GM23338 (cell line): Measurements from ENCODE around the gene ACTG2. TPM values are rescaled to one million over a fixed set of nuclear protein-coding genes. Genes with fewer than 3 reads are reported as not detected.

Source experiments
- ATAC-seq: fragments of 200-7000 bp; cut with Tn5 transposase; 3 replicates; pipeline ENCODE4 v1.9.1; 2020
- DNase-seq: peaks from one replicate; pipeline ENCODE4 v3.0.0-alpha.2; 2015; ENCODE audit warnings: low spot score
- H2AFZ ChIP-seq: fragments of 200-600 bp; sonication (generic); 2 replicates; pipeline ENCODE4 v1.8.0; 2016; ENCODE audit warnings: antibody characterized with exemption, mild to moderate bottlenecking, moderate library complexity
- H3F3A ChIP-seq: fragments of 200-600 bp; sonication (generic); replicated peaks from 2 replicates; pipeline ENCODE4 v1.8.0; 2017; ENCODE audit warnings: antibody characterized with exemption, mixed run types, low read depth
- H3K27ac ChIP-seq: fragments of 200-600 bp; sonication (generic); 2 replicates; pipeline ENCODE4 v1.6.1; 2016; ENCODE audit warnings: low read depth
- H3K27me3 ChIP-seq: fragments of 200-600 bp; sonication (generic); 2 replicates; pipeline ENCODE4 v1.8.0; 2016; ENCODE audit warnings: mild to moderate bottlenecking, mixed run types, moderate library complexity; ENCODE audit not compliant: insufficient read depth
- H3K36me3 ChIP-seq: fragments of 200-600 bp; sonication (generic); 2 replicates; pipeline ENCODE4 v1.8.0; 2016; ENCODE audit warnings: mild to moderate bottlenecking; ENCODE audit not compliant: insufficient read depth
- H3K4me1 ChIP-seq: fragments of 200-600 bp; sonication (generic); 2 replicates; pipeline ENCODE4 v1.8.0; 2016; ENCODE audit warnings: mild to moderate bottlenecking, moderate library complexity; ENCODE audit not compliant: insufficient read depth
- H3K4me2 ChIP-seq: fragments of 200-600 bp; sonication (generic); 2 replicates; pipeline ENCODE4 v1.7.1; 2017; ENCODE audit warnings: mixed run types
- H3K4me3 ChIP-seq: fragments of 200-600 bp; sonication (generic); 2 replicates; pipeline ENCODE4 v1.6.1; 2016; ENCODE audit warnings: mixed run types
- H3K79me2 ChIP-seq: fragments of 200-600 bp; sonication (generic); replicated peaks from 2 replicates; pipeline ENCODE4 v1.8.0; 2017; ENCODE audit warnings: mild to moderate bottlenecking; ENCODE audit not compliant: insufficient read depth
- H3K9me2 ChIP-seq: fragments of 200-600 bp; sonication (generic); 2 replicates; pipeline ENCODE4 v1.8.0; 2017; ENCODE audit not compliant: insufficient read depth
- H4K20me1 ChIP-seq: fragments of 200-600 bp; sonication (generic); replicated peaks from 2 replicates; pipeline ENCODE4 v1.8.0; 2017; ENCODE audit warnings: mild to moderate bottlenecking; ENCODE audit not compliant: insufficient read depth
- H3K27ac Mint-ChIP-seq: 2 replicates; pipeline ENCODE4 v1.8.0; 2020; ENCODE audit warnings: inconsistent platforms, mild to moderate bottlenecking, moderate library complexity, mixed read lengths
- H3K27me3 Mint-ChIP-seq: 3 replicates; pipeline ENCODE4 v1.8.0; 2022; ENCODE audit warnings: low read depth, mild to moderate bottlenecking, moderate library complexity, mixed read lengths, inconsistent platforms; ENCODE audit not compliant: insufficient read depth, poor library complexity
- H3K36me3 Mint-ChIP-seq: 3 replicates; pipeline ENCODE4 v1.8.0; 2021; ENCODE audit warnings: low read depth, mild to moderate bottlenecking, inconsistent platforms, moderate library complexity, mixed read lengths
- H3K4me1 Mint-ChIP-seq: 3 replicates; pipeline ENCODE4 v1.8.0; 2020; ENCODE audit warnings: mild to moderate bottlenecking, inconsistent platforms, mixed read lengths
- H3K4me3 Mint-ChIP-seq: 3 replicates; pipeline ENCODE4 v1.8.0; 2021; ENCODE audit warnings: moderate library complexity, mild to moderate bottlenecking, inconsistent platforms, mixed read lengths
- H3K9me3 Mint-ChIP-seq: 3 replicates; pipeline ENCODE4 v1.8.0; 2020; ENCODE audit warnings: moderate library complexity, mild to moderate bottlenecking, inconsistent platforms, mixed read lengths
- CTCF ChIP-seq, 2 experiments: fragments of 200-600 bp in 1 of 2; sonication (generic) in 1 of 2; conservative IDR thresholded peaks; 2 replicates each; pipeline versions ENCODE4 v1.5.1 to v1.6.1; 2016 to 2017; ENCODE audit warnings: antibody characterized with exemption in 2 of 2, low read depth in 2 of 2, mild to moderate bottlenecking in 2 of 2, moderate library complexity in 1 of 2
- EZH2 ChIP-seq: fragments of 200-600 bp; sonication (generic); IDR thresholded peaks from one replicate; pipeline ENCODE4 v1.8.0; 2017; ENCODE audit warnings: antibody characterized with exemption, mild to moderate bottlenecking, low read depth; ENCODE audit not compliant: unreplicated experiment
- EZH2phosphoT487 ChIP-seq: fragments of 200-600 bp; sonication (generic); IDR thresholded peaks from one replicate; pipeline ENCODE4 v1.8.1; 2018; ENCODE audit warnings: antibody characterized with exemption; ENCODE audit not compliant: unreplicated experiment
- JUNB ChIP-seq: IDR thresholded peaks from one replicate; pipeline ENCODE4 v1.6.1; 2016; ENCODE audit warnings: antibody characterized with exemption; ENCODE audit not compliant: unreplicated experiment
- NANOG ChIP-seq: IDR thresholded peaks from 2 replicates; pipeline ENCODE4 v1.6.1; 2016; ENCODE audit warnings: antibody characterized with exemption, borderline replicate concordance
- POLR2AphosphoS5 ChIP-seq: IDR thresholded peaks from 2 replicates; pipeline ENCODE4 v1.6.1; 2016; ENCODE audit warnings: antibody characterized with exemption, low read depth
- ZNF331 ChIP-seq: fragments of 250-450 bp; sonication (Bioruptor Pico); IDR thresholded peaks from 2 replicates; pipeline ENCODE4 v1.5.0; 2020; ENCODE audit warnings: low read depth, mild to moderate bottlenecking, moderate library complexity
- polyA plus RNA-seq: library from polyadenylated mRNA; unstranded; fragments of >200 nt; fragmentation: Nextera tagmentation; extraction: Ambion mirVana; gene quantifications from 2 replicates; pipeline ENCODE4 v1.2.1, GENCODE V29; 2016
- total RNA-seq: library from RNA; depleted of rRNA; stranded (reverse); fragments of >200 nt; shearing (Covaris generic); gene quantifications from 2 replicates; pipeline ENCODE4 v1.2.3, GENCODE V29; 2014
- TF ChIP-seq, protein P1 (sequence below): IDR thresholded peaks from 2 replicates; pipeline ENCODE4 v1.6.1; 2016; ENCODE audit warnings: antibody characterized with exemption
- TF ChIP-seq, protein P2 (sequence below): IDR thresholded peaks from one replicate; pipeline ENCODE4 v1.6.1; 2018; ENCODE audit warnings: antibody characterized with exemption; ENCODE audit not compliant: unreplicated experiment

The ACTG2 gene
- total and polyA plus RNA-seq, 2 experiments from 2014 or later = 8.0 to 8.5 TPM

- TF ChIP-seq, protein P1, sequence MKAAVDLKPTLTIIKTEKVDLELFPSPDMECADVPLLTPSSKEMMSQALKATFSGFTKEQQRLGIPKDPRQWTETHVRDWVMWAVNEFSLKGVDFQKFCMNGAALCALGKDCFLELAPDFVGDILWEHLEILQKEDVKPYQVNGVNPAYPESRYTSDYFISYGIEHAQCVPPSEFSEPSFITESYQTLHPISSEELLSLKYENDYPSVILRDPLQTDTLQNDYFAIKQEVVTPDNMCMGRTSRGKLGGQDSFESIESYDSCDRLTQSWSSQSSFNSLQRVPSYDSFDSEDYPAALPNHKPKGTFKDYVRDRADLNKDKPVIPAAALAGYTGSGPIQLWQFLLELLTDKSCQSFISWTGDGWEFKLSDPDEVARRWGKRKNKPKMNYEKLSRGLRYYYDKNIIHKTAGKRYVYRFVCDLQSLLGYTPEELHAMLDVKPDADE = no peak
- TF ChIP-seq, protein P2, sequence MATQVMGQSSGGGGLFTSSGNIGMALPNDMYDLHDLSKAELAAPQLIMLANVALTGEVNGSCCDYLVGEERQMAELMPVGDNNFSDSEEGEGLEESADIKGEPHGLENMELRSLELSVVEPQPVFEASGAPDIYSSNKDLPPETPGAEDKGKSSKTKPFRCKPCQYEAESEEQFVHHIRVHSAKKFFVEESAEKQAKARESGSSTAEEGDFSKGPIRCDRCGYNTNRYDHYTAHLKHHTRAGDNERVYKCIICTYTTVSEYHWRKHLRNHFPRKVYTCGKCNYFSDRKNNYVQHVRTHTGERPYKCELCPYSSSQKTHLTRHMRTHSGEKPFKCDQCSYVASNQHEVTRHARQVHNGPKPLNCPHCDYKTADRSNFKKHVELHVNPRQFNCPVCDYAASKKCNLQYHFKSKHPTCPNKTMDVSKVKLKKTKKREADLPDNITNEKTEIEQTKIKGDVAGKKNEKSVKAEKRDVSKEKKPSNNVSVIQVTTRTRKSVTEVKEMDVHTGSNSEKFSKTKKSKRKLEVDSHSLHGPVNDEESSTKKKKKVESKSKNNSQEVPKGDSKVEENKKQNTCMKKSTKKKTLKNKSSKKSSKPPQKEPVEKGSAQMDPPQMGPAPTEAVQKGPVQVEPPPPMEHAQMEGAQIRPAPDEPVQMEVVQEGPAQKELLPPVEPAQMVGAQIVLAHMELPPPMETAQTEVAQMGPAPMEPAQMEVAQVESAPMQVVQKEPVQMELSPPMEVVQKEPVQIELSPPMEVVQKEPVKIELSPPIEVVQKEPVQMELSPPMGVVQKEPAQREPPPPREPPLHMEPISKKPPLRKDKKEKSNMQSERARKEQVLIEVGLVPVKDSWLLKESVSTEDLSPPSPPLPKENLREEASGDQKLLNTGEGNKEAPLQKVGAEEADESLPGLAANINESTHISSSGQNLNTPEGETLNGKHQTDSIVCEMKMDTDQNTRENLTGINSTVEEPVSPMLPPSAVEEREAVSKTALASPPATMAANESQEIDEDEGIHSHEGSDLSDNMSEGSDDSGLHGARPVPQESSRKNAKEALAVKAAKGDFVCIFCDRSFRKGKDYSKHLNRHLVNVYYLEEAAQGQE = no peak
- TF ChIP-seq EZH2 = no peak
Observed at GRCh38 chr2:73894475-73894850, 1.7 kb downstream of the ACTG2 start (continued).

- Histone ChIP-seq H3K4me2 (no peak overlapping the region), H3K9me2 (no peaks in the 10 kb centered on the region), H2AFZ (no peak overlapping the region), H3K79me2 (no peaks in the 10 kb centered on the region), H3K36me3 (no peaks in the 10 kb centered on the region), H3K27me3 (no peaks in the 10 kb centered on the region), H3K4me3 (no peak overlapping the region), H3K4me1 (no peaks in the 10 kb centered on the region), H3K27ac (no peak overlapping the region), H3F3A (no peaks in the 10 kb centered on the region), H4K20me1 (no peaks in the 10 kb centered on the region)
- no peak for ATAC-seq
- no peak overlapping the region for H3K4me3 Mint-ChIP-seq
- DNase-seq = no peak
- H3K27ac Mint-ChIP-seq = no peak overlapping the region
- H3K36me3 Mint-ChIP-seq = no peaks in the 10 kb centered on the region
- H3K27me3 Mint-ChIP-seq = peaks cover 7% of the 10 kb centered on the region
- no peaks in the 10 kb centered on the region for H3K9me3 Mint-ChIP-seq
- peaks cover 11% of the 10 kb centered on the region for H3K4me1 Mint-ChIP-seq
- TF ChIP-seq NANOG (no peak), ZNF331 (CRISPR knock-in tag) (no peak), CTCF (conservative IDR thresholded peaks at IDR 0.05; ENCODE audit: low read depth in 2 of 2) (no peak), EZH2phosphoT487 (no peak), JUNB (no peak), POLR2AphosphoS5 (no peak)
- TF ChIP-seq, protein P1 = no peak
- TF ChIP-seq, protein P2 = no peak
Observed at GRCh38 chr2:73894877-73895276, 2.1 kb downstream of the ACTG2 start.
